ENCODE data around the gene XPNPEP2.
"Not testable (repeated sequence)": the region's sequence is repeated elsewhere in the genome, so short reads cannot be mapped to it uniquely, and the experiment has no call there.

Gene XPNPEP2

DNA sequence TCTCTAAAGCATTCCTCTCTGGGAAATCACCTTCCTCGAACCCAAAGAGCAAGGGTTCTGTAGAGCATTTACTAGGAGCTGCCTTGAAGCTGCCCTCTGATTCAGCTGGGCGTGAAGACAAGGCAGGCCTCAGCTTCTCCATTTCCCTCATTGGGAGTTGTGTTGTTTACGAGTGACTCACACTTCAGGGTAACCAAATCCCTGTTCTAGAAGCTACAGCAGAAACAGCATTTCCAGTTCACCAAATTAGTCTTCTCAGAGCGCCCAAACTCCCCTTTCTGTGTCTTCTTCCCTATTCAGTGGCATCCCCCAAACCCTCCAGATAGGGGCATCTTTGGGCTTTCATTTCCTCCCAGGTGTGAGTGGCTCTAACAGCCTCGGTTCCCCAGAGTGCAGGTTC lies 863 bp upstream of the XPNPEP2 start:
- TF ChIP-seq, protein P1, sequence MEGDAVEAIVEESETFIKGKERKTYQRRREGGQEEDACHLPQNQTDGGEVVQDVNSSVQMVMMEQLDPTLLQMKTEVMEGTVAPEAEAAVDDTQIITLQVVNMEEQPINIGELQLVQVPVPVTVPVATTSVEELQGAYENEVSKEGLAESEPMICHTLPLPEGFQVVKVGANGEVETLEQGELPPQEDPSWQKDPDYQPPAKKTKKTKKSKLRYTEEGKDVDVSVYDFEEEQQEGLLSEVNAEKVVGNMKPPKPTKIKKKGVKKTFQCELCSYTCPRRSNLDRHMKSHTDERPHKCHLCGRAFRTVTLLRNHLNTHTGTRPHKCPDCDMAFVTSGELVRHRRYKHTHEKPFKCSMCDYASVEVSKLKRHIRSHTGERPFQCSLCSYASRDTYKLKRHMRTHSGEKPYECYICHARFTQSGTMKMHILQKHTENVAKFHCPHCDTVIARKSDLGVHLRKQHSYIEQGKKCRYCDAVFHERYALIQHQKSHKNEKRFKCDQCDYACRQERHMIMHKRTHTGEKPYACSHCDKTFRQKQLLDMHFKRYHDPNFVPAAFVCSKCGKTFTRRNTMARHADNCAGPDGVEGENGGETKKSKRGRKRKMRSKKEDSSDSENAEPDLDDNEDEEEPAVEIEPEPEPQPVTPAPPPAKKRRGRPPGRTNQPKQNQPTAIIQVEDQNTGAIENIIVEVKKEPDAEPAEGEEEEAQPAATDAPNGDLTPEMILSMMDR (IDR thresholded peaks at IDR 0.05; ENCODE audit: low read depth, low read length, poor library complexity, severe bottlenecking): no peak
- no peak for TF ChIP-seq EZH2phosphoT487 (IDR thresholded peaks at IDR 0.05; ENCODE audit: borderline replicate concordance, low read length)
- H3K27ac ChIP-seq (ENCODE audit: low read depth, low read length): no peak overlapping the region
- H3K4me1 ChIP-seq (ENCODE audit: control insufficient read depth, low read length): peaks cover 24% of the 10 kb centered on the region
- H3K9me2 ChIP-seq (replicated peaks; ENCODE audit: control insufficient read depth, low read length): no peaks in the 10 kb centered on the region
- H3K4me2 ChIP-seq (ENCODE audit: low read length): no peak overlapping the region; the same call in 1 of the 2 replicates
- no peaks in the 10 kb centered on the region for H3K36me3 ChIP-seq (ENCODE audit: control insufficient read depth, low read length)
- no peaks in the 10 kb centered on the region for H3K9me3 ChIP-seq (ENCODE audit: control insufficient read depth, insufficient read depth, low read length)
- no peaks in the 10 kb centered on the region for H4K20me1 ChIP-seq (ENCODE audit: control insufficient read depth, insufficient read depth, low read depth, low read length)
- no peaks in the 10 kb centered on the region for H3K27me3 ChIP-seq (ENCODE audit: control insufficient read depth, low read length)
- H3K79me2 ChIP-seq (ENCODE audit: control insufficient read depth, low read length): no peaks in the 10 kb centered on the region
- H3K4me3 ChIP-seq (ENCODE audit: low read length): no peak overlapping the region
- H3F3A ChIP-seq (ENCODE audit: control insufficient read depth, insufficient read depth): no peaks in the 10 kb centered on the region

- Histone ChIP-seq H3K4me2 (ENCODE audit: low read length) (no peak overlapping the region), H3K36me3 (ENCODE audit: control insufficient read depth, low read length) (no peaks in the 10 kb centered on the region), H3K9me3 (ENCODE audit: control insufficient read depth, insufficient read depth, low read length) (no peaks in the 10 kb centered on the region), H3K27ac (ENCODE audit: low read depth, low read length) (no peak overlapping the region), H4K20me1 (ENCODE audit: control insufficient read depth, insufficient read depth, low read depth, low read length) (no peaks in the 10 kb centered on the region), H3K4me1 (ENCODE audit: control insufficient read depth, low read length) (peaks cover 20% of the 10 kb centered on the region), H3K79me2 (ENCODE audit: control insufficient read depth, low read length) (no peaks in the 10 kb centered on the region), H3K9me2 (replicated peaks; ENCODE audit: control insufficient read depth, low read length) (no peaks in the 10 kb centered on the region), H3F3A (ENCODE audit: control insufficient read depth, insufficient read depth) (no peaks in the 10 kb centered on the region), H3K27me3 (ENCODE audit: control insufficient read depth, low read length) (no peaks in the 10 kb centered on the region), H3K4me3 (ENCODE audit: low read length) (no peak overlapping the region)
- no peak for TF ChIP-seq EZH2phosphoT487 (IDR thresholded peaks at IDR 0.05; ENCODE audit: borderline replicate concordance, low read length)
- TF ChIP-seq, protein P1 (IDR thresholded peaks at IDR 0.05; ENCODE audit: low read depth, low read length, poor library complexity, severe bottlenecking): no peak
Observed at GRCh38 chrX:129739578-129739977, 799 bp downstream of the XPNPEP2 start.

- Histone ChIP-seq H3K4me3 (ENCODE audit: low read length) (no peak overlapping the region), H3K79me2 (ENCODE audit: control insufficient read depth, low read length) (no peaks in the 10 kb centered on the region), H4K20me1 (ENCODE audit: control insufficient read depth, insufficient read depth, low read depth, low read length) (no peaks in the 10 kb centered on the region), H3K36me3 (ENCODE audit: control insufficient read depth, low read length) (no peaks in the 10 kb centered on the region), H3K4me2 (ENCODE audit: low read length) (peak overlapping the region; percentile 19; the same call in 1 of the 2 replicates), H3F3A (ENCODE audit: control insufficient read depth, insufficient read depth) (no peaks in the 10 kb centered on the region), H3K9me3 (ENCODE audit: control insufficient read depth, insufficient read depth, low read length) (no peaks in the 10 kb centered on the region), H3K27ac (ENCODE audit: low read depth, low read length) (no peak overlapping the region), H3K4me1 (ENCODE audit: control insufficient read depth, low read length) (peaks cover 20% of the 10 kb centered on the region), H3K9me2 (replicated peaks; ENCODE audit: control insufficient read depth, low read length) (no peaks in the 10 kb centered on the region), H3K27me3 (ENCODE audit: control insufficient read depth, low read length) (no peaks in the 10 kb centered on the region)
- TF ChIP-seq, protein P1 (IDR thresholded peaks at IDR 0.05; ENCODE audit: low read depth, low read length, poor library complexity, severe bottlenecking): no peak
- no peak for TF ChIP-seq EZH2phosphoT487 (IDR thresholded peaks at IDR 0.05; ENCODE audit: borderline replicate concordance, low read length)
Observed at GRCh38 chrX:129741880-129742758, 3.3 kb downstream of the XPNPEP2 start.

DNA sequence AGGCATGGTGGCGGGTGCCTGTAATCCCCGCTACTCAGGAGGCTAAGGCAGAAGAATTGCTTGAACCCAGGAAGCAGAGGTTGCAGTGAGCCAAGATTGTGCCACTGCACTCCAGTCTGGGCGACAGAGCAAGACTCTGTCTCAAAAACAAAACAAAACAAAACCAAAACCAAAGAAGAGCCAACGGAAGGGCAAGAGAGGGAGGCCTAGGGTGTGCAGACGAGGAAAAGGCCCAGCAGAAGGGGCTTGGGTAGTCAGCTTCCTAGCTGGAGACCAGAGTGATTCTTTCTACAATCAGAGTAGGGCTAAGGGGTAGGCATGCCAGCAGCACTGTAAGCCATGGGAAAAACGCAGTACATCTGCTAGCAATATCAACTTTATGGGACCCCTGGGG lies 4.0 kb downstream of the XPNPEP2 start:
- H3K79me2 ChIP-seq (ENCODE audit: control insufficient read depth, low read length); H3K9me3 ChIP-seq (ENCODE audit: control insufficient read depth, insufficient read depth, low read length); H3K36me3 ChIP-seq (ENCODE audit: control insufficient read depth, low read length); H3K4me2 ChIP-seq (ENCODE audit: low read length); H4K20me1 ChIP-seq (ENCODE audit: control insufficient read depth, insufficient read depth, low read depth, low read length); H3K9me2 ChIP-seq (replicated peaks; ENCODE audit: control insufficient read depth, low read length); H3F3A ChIP-seq (ENCODE audit: control insufficient read depth, insufficient read depth); H3K27me3 ChIP-seq (ENCODE audit: control insufficient read depth, low read length); H3K27ac ChIP-seq (ENCODE audit: low read depth, low read length); H3K4me3 ChIP-seq (ENCODE audit: low read length): not testable (repeated sequence)
- peaks cover 16% of the 10 kb centered on the region for H3K4me1 ChIP-seq (ENCODE audit: control insufficient read depth, low read length)
